ENCODE measurements around the gene UCHL3. TPM values are rescaled to one million over a fixed set of nuclear protein-coding genes. Genes with fewer than 3 reads are reported as not detected.

Gene UCHL3
- total and polyA plus RNA-seq, 10 of the 15 experiments (the other 5 are each of a cell fraction or from before 2014, with no cell fraction given): 52.5 to 179 (median 104) TPM

- TF ChIP-seq IRF5 (IDR thresholded peaks at IDR 0.05; ENCODE audit: borderline replicate concordance): no peak
- TF ChIP-seq RCOR1 (conservative IDR thresholded peaks at IDR 0.05; ENCODE audit: low read depth, low read length): 0 out of 2 replicates have a peak, but pooled peaks have one; percentile 16
- no peak for TF ChIP-seq MTA2 (IDR thresholded peaks at IDR 0.05; ENCODE audit: low read depth)
- TF ChIP-seq E2F4 (IDR thresholded peaks at IDR 0.05; ENCODE audit: low read depth, low read length): no peak
- TF ChIP-seq CBFB (IDR thresholded peaks at IDR 0.05; ENCODE audit: low read depth): 0 out of 2 replicates have a peak, but pooled peaks have one; percentile 55
- TF ChIP-seq ZZZ3 (IDR thresholded peaks at IDR 0.05; ENCODE audit: control insufficient read depth, insufficient read length, low read depth): no peak
- TF ChIP-seq ZSCAN29 (IDR thresholded peaks at IDR 0.05): no peak
- no peak for TF ChIP-seq HDAC6 (IDR thresholded peaks at IDR 0.05; ENCODE audit: unreplicated experiment)
- TF ChIP-seq E2F8 (IDR thresholded peaks at IDR 0.05; ENCODE audit: low read depth, partially characterized antibody): no peak
- TF ChIP-seq PRDM15 (CRISPR knock-in tag; IDR thresholded peaks at IDR 0.05): no peak
- TF ChIP-seq TCF7 (IDR thresholded peaks at IDR 0.05; ENCODE audit: borderline replicate concordance): no peak
- no peak; the same call in 1 of the 2 replicates for TF ChIP-seq GATAD2B (conservative IDR thresholded peaks at IDR 0.05; ENCODE audit: low read depth)
- no peak for TF ChIP-seq BCL11A (IDR thresholded peaks at IDR 0.05; ENCODE audit: low read depth, low read length)
- peak; percentile 49; the same call in 1 of the 2 replicates for TF ChIP-seq FOXM1 (IDR thresholded peaks at IDR 0.05; ENCODE audit: low read depth, low read length)
- TF ChIP-seq YBX1 (IDR thresholded peaks at IDR 0.05): no peak
- TF ChIP-seq RELB (IDR thresholded peaks at IDR 0.05; ENCODE audit: low read depth): peak; percentile 82
- TF ChIP-seq SPI1 (IDR thresholded peaks at IDR 0.05; ENCODE audit: borderline replicate concordance, insufficient read depth, low read depth, low read length): no peak
- no peak for TF ChIP-seq NFYA (IDR thresholded peaks at IDR 0.05; ENCODE audit: borderline replicate concordance, low read depth, low read length)
Measured at GRCh38 chr13:75549262-75550158, at the start of gene UCHL3 (continued).
